ENCODE measurements around the gene TBC1D32. TPM values are rescaled to one million over a fixed set of nuclear protein-coding genes. Genes with fewer than 3 reads are reported as not detected.
A peak's percentile ranks its signal among the peaks of the same experiment; 100 is the strongest.
"Not testable (repeated sequence)": the region's sequence is repeated elsewhere in the genome, so short reads cannot be mapped to it uniquely, and the experiment has no call there.

Gene TBC1D32
- polyA plus RNA-seq, 1 experiment, result 6.3 TPM

- no peaks in the 10 kb centered on the region for H3K27me3 ChIP-seq (ENCODE audit: control insufficient read depth, insufficient read depth, low read length)
- H3K4me3 ChIP-seq (ENCODE audit: low read depth, low read length), result no peak overlapping the region
- TF ChIP-seq, protein P1, sequence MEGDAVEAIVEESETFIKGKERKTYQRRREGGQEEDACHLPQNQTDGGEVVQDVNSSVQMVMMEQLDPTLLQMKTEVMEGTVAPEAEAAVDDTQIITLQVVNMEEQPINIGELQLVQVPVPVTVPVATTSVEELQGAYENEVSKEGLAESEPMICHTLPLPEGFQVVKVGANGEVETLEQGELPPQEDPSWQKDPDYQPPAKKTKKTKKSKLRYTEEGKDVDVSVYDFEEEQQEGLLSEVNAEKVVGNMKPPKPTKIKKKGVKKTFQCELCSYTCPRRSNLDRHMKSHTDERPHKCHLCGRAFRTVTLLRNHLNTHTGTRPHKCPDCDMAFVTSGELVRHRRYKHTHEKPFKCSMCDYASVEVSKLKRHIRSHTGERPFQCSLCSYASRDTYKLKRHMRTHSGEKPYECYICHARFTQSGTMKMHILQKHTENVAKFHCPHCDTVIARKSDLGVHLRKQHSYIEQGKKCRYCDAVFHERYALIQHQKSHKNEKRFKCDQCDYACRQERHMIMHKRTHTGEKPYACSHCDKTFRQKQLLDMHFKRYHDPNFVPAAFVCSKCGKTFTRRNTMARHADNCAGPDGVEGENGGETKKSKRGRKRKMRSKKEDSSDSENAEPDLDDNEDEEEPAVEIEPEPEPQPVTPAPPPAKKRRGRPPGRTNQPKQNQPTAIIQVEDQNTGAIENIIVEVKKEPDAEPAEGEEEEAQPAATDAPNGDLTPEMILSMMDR (IDR thresholded peaks at IDR 0.05; ENCODE audit: low read depth, low read length), result no peak
- DNase-seq (ENCODE audit: low read depth, low spot score), result no peak
- no peak overlapping the region for H3K27ac ChIP-seq (ENCODE audit: low read depth, low read length)
- ChIA-PET POLR2A (no interaction called here), CTCF (no interaction called here)
- H3K9me3 ChIP-seq (ENCODE audit: control insufficient read depth, insufficient read depth, low read length), result no peaks in the 10 kb centered on the region
Measured at GRCh38 chr6:121321282-121321681, 13.0 kb downstream of the TBC1D32 start.

DNA sequence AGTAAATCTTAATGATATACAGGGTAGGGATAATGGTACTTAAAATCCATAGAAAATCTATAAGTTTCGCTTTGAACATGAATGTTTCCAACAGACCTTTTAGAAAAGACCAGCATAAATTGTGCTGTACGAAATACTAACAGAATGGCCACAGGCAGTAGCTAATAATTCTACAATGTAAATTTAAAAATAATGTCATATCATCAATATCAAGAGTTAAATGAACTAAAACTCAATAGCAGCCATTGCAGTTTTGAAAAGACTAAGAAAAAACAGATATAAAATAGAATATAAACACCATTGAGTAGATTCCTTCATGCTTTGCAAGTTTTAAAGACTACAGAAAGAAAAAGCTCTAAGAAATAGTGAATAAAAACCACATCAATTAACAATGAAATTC lies 14.7 kb downstream of the TBC1D32 start:
- H3K27me3 ChIP-seq (ENCODE audit: control insufficient read depth, insufficient read depth, low read length), result no peaks in the 10 kb centered on the region
- H3K27ac ChIP-seq (ENCODE audit: low read depth, low read length), result no peak overlapping the region
- CTCF ChIA-PET, result interaction anchor here (0.6 to 2.0 kb wide), 8 partner anchors 9 to 865 kb away, joined by 3 to 8 read pairs (median 4); no protein-coding TSS in a partner anchor
- no peaks in the 10 kb centered on the region for H3K9me3 ChIP-seq (ENCODE audit: control insufficient read depth, insufficient read depth, low read length)
- DNase-seq (ENCODE audit: low read depth, low spot score), result no peak
- H3K4me3 ChIP-seq (ENCODE audit: low read depth, low read length), result no peak overlapping the region
- TF ChIP-seq, protein P1 (IDR thresholded peaks at IDR 0.05; ENCODE audit: low read depth, low read length), result no peak
- POLR2A ChIA-PET, result no interaction called here

GRCh38 chr6:121319112-121319553 lies 15.1 kb downstream of the TBC1D32 start:
- H3K4me3 ChIP-seq (ENCODE audit: low read depth, low read length), result no peak overlapping the region
- ChIA-PET CTCF (interaction anchor here (0.6 to 2.0 kb wide), 6 partner anchors 9 to 865 kb away, joined by 4 to 8 read pairs (median 5); no protein-coding TSS in a partner anchor), POLR2A (interaction anchor here (0.5 kb wide), 1 partner anchor 82 kb away, joined by 6 read pairs; no protein-coding TSS in a partner anchor)
- H3K27me3 ChIP-seq (ENCODE audit: control insufficient read depth, insufficient read depth, low read length), result no peaks in the 10 kb centered on the region
- TF ChIP-seq, protein P1 (IDR thresholded peaks at IDR 0.05; ENCODE audit: low read depth, low read length), result peak; percentile 54
- H3K9me3 ChIP-seq (ENCODE audit: control insufficient read depth, insufficient read depth, low read length), result no peaks in the 10 kb centered on the region
- DNase-seq (ENCODE audit: low read depth, low spot score), result no peak
- H3K27ac ChIP-seq (ENCODE audit: low read depth, low read length), result no peak overlapping the region

DNA sequence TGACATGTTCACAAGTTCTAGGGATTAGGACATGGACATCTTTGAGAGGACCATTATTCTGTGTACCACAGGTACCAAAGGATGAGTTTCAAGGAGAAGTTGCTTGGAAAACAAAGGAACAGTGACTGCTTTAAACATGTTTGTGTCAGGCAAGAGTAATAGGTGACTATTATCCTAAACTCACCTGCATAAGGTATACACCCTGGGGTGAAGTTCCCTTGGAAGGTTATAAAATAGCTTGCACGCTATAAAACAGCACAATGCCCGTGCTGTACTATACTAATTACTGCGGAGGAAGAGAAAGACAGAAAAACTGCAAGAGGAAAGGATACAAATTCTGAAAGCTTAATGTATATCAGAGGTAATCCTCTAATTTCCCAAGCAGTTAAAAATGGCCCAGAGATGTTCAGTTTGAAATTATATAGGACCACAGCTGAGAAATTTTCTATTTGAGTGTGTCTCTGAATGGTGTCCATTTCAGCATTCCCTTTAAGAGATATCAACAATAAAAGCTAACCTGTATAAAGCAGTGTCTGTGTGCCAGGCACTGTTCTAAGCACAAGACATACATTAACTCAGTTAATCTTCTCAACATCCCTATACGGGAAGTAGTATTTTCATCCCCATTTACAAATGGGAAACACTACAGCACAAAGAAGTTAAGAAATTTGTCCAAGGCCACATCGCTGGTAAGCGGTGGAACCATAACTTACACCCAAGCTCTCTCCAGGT lies 19.7 kb downstream of the TBC1D32 start:
- CTCF ChIA-PET, result interaction anchor here (1.0 to 1.1 kb wide), 2 partner anchors 8 to 259 kb away, joined by 3 to 5 read pairs; no protein-coding TSS in a partner anchor
- TF ChIP-seq, protein P1 (IDR thresholded peaks at IDR 0.05; ENCODE audit: low read depth, low read length), result no peak
- no peak overlapping the region for H3K4me3 ChIP-seq (ENCODE audit: low read depth, low read length)
- no peaks in the 10 kb centered on the region for H3K9me3 ChIP-seq (ENCODE audit: control insufficient read depth, insufficient read depth, low read length)
- H3K27me3 ChIP-seq (ENCODE audit: control insufficient read depth, insufficient read depth, low read length), result no peaks in the 10 kb centered on the region
- POLR2A ChIA-PET, result no interaction called here
- no peak overlapping the region for H3K27ac ChIP-seq (ENCODE audit: low read depth, low read length)
- DNase-seq (ENCODE audit: low read depth, low spot score), result no peak

- H3K27me3 ChIP-seq (ENCODE audit: control insufficient read depth, insufficient read depth, low read length); POLR2A ChIA-PET; H3K27ac ChIP-seq (ENCODE audit: low read depth, low read length); H3K9me3 ChIP-seq (ENCODE audit: control insufficient read depth, insufficient read depth, low read length); H3K4me3 ChIP-seq (ENCODE audit: low read depth, low read length); CTCF ChIA-PET; DNase-seq (ENCODE audit: low read depth, low spot score): not testable (repeated sequence)
Measured at GRCh38 chr6:121311814-121312213, 22.5 kb downstream of the TBC1D32 start.
